Measurements from ENCODE around the gene MYH10.
"Not testable (repeated sequence)": the region's sequence is repeated elsewhere in the genome, so short reads cannot be mapped to it uniquely, and the experiment has no call there.

MYH10 gene

GRCh38 chr17:8630227-8630801 lies at the start of gene MYH10:
TSS of gene MYH10 (minus strand) at chr17:8630725. CDS start at chr17:8623246, 7,479 bp downstream.
- no peak for DNase-seq

- no peak for DNase-seq
These were observed 48.6 kb upstream of the MYH10 start for GRCh38 chr17:8679126-8679525.

DNA sequence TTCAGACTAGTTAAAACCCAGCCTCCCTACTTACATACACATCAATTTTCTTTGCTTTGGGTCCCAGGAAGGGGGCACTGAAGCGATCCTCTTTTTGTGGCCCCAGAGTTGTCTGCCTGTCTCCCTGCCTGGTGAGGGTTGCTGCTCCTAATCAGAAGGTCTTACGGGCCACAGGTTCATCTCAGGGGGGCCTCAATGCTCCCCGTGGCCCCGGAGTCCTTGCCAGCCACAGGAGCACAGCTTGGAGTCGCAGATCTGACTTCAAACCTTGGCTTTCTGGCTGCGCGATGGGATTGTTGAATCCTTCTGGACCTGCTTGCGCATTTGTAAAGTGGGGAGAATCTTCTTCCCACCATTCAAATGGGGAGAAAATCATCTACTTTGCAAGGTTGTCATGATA lies 44.8 kb upstream of the MYH10 start:
- no peak for DNase-seq

- DNase-seq = no peak
These were observed 44.1 kb upstream of the MYH10 start for GRCh38 chr17:8674344-8675305.

- DNase-seq = no peak
These were observed 43.1 kb upstream of the MYH10 start for GRCh38 chr17:8673612-8674011.

DNA sequence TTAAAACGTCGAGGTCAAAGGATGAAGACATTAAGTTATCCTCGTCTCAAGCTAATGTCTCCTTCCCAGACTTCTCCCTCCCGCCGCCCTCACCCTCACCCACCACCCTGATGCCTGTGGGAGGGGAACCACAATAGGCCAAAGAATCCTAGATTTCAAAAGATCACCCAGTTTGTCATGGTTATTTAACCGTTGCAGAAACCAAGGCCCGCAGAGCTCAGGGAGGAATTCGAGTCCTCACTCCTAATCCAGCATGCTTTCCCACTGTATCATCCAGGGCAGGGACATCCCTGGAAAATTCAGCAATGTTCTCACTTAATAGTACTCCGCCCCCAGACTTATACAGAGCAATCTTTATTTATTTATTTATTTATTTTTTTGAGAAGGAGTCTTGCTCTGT lies 41.8 kb upstream of the MYH10 start:
- DNase-seq = no peak

DNA sequence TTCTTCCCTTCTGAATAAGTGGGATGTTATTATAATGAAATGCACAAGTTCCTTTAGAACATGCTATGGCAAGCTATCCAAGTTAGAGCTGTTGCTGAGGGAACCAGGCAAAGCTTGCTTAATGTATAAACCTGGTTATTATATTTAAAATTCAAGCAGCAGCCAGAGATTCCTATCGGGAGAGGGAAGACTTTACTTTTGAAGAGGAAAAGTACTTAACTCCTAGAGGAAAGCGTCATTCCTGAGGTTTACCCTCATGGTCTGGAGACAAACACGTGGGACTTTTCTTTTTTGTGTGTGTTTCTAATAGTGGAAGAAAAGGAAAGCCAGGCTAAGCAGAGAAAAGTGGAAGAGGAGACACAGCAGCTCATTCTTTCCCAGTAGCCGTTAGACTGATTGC lies 39.9 kb upstream of the MYH10 start:
- no peak for DNase-seq

DNA sequence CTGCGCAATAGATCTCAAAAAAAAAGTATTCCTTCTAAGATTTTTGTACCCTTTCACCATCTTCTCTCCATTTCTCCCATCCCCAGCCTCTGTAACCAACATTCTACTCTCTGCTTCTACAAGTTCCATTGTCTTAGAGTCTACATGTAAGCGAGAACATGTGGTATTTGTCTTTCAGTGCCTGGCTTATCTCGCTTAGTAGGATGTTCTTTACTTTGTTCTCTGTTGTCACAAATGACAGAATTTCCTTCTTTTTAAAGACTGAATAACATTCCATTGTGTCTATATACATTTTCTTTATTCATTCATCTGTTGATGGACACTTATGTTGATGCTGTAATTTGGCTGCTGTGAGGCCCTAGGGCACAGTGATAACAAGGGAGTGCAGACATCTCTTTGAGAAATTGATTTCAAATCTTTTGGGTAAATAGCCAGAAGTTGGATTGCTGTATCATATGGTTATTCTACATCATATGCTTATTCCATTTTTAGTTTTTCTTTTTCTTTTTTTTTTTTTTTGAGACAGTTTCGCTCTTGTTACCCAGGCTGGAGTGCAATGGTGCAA lies 37.7 kb upstream of the MYH10 start:
- DNase-seq = no peak

- DNase-seq = no peak
These were observed 36.9 kb upstream of the MYH10 start for GRCh38 chr17:8667421-8667820.

- DNase-seq = no peak
These were observed 35.2 kb upstream of the MYH10 start for GRCh38 chr17:8665684-8666083.

- DNase-seq = no peak
These were observed 34.1 kb upstream of the MYH10 start for GRCh38 chr17:8664456-8665126.

DNA sequence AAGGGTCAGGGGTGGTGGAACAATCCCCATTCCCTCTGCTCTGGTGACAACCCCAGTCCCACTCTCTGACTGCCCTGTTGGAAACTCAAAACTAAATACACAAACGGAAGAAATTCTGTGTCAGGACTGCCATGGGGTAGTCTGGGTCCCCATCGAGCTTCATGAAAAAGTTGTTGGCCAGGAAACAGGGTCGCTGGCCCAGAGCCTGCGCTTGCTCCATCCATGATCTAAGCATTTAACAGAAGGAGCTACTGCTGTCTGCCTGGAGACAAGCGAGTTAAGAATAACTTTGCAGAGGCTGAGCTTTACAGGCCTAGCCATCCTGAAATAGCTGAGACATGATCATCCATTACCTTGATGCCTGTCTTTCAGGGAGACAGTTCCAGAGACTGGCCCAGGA lies 32.4 kb upstream of the MYH10 start:
- no peak for DNase-seq

- no peak for DNase-seq
These were observed 31.7 kb upstream of the MYH10 start for GRCh38 chr17:8662076-8662831.

- not testable (repeated sequence) for DNase-seq
These were observed 30.2 kb upstream of the MYH10 start for GRCh38 chr17:8660709-8661108.

DNA sequence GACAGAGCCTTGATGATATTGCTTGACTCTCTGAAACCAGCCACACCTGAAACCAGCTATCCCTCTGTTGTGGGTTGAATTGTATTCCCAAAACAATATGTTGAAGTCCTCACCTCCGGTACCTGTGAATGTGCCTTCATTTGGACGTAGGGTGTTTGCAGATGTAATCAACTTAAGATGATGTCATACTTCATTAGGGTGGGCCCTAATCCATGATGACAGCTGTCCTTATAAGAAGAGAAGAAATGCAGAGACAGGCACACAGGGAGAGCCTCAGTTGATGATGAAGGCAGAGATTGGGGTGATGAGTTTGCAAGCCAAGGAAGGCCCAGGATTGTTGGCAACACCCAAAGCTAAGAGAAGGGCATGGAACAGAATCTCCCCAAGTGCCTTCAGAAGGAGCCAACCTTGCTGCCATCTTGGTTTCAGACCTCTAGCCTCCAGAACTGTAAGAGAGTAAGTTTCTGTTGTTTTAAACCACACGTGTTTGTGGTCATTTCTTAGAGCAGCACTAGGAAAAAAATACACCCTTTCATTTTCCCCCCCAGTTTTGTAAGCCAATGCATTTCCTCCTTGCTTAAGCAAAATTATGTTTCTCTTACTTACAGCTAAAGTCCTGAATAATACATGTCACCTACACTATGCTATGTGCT lies 29.4 kb upstream of the MYH10 start:
- DNase-seq = no peak

DNA sequence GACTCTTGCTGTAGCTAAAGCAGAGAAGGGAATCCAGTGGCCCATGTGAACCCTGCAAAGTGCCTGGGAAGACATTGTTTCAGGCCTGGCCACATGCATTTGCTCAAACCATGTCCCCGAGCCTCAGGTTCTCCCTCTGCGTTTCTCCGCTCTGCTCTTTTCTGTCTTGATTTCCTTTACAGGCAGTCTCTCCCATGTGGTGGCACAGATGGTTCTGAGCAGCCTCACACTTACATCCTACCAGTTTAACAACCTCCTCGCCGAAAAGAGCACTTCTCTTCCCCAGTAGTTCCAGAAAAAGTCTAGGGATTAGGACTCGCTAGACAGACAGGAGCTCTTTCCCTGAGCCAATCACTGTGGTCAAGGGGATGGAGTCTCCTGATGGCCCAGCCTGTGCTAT lies 28.3 kb upstream of the MYH10 start:
- no peak for DNase-seq

DNA sequence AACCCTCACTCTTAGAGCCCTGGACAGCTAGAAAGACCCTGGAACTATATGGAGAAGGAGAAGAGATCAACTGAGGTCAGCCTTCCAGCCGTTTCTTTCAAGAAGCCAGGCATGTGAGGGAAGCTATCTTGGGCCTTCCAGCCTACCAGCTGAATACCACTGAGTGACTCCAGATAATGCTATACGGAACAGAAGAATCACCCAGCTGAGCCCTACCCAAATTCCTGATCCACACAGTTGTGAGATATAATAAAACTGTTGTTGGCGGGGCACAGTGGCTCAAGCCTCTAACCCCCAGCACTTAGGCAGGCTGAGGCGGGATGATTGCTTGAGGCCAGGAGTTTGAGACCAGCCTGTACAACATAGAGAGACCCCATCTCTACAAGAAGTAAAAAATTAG lies 26.2 kb upstream of the MYH10 start:
- no peak for DNase-seq

DNA sequence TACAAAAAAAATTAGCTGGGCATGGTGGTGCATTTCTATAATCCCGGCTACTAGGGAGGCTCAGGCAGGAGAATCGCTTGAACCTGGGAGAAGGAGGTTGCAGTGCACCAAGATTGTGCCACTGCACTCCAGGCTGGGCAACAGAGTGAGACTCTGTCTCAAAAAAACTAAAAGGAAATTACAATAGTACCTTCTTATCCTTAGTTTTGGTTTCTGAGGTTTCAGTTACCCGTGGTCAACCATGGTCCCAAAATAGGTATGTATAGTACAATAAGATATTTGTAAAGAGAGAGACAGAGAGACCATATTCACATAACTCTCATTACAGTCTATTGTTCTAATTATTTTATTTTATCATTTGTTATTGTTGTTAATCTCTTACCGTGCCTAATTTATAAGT lies 24.3 kb upstream of the MYH10 start:
- no peak for DNase-seq

DNA sequence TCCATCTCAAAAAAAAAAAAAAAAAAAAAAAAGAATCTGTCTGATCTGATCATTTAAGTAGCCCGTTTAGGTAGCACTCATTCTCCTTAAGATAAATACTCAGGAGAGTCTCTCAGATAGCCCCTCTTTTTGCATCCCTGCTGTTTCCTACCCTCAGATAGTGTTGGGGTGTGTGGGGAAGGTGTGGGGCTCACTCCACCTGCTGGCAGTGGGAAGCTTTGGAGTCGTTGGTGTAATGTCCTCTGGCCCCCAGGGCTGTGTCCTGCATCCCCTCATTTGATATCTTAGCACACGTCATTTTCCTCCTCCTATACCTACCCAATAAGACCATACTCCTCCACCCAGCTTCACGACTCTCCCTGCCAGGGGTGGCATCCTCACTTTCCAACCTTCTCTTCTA lies 20.5 kb upstream of the MYH10 start:
- no peak for DNase-seq

DNA sequence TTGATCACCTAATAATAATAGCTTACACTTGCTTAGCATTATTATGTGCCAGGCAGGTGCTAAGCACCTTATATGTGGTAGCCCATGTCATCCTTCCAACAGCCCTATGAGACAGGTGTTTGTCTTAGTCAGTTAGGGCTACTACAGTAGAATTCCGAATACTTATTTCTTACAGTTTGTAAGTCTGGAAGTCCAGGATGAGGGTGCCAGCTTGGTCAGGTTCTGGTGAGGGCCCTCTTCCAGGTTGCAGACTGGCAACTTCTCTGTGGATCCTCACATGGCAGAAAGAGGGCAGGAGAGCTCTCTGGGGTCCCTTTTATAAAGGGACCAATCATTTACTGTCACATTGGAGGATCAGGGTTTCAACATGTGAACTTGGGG lies 19.6 kb upstream of the MYH10 start:
- DNase-seq = no peak

DNA sequence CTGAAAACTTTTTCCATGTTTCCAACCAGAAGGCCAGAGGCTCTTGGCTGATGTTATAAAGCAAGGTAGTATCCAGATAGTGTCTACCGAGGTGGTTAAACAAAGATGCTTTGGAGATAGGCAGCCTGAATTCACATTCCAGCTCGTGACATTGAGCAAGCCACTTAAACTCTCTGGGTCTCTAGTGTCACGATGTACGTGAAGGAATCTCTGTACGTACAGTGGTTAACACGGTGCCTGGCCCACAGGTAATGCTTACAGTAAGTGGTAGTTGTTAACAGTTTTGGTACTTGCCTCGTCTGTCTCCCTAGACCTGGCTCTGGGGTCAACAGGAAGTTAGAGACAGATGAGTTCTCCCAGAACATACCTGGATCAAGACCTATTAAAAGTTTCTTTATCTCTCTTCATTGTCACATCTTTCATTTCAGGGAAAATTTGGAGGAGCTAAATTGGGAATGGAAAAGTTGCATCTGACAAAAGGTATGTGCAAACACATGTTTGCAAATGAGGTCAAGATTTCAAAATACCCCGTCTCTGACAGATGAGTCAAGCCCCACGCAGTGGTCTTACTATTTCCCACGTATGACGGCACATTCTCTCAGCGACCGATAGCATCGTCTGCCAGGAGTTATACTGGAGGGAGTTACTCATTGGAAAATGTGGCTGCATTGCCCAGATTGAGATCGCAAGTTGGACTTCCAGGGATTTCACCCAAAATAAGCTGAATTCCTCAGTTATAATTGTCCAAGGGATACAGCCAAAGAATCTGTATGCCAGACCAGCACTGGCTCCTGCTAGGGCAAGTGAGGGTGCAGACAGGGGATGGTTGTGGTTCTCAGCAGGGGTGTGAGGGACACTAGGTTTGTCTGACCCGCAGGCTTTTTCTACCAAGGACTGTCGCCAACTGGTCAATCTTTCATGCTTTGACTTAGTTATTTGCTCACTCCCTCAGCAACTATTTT lies 18.9 kb upstream of the MYH10 start:
- no peak for DNase-seq
